ENCODE data around the gene L2HGDH. TPM values are rescaled to one million over a fixed set of nuclear protein-coding genes. Genes with fewer than 3 reads are reported as not detected.

Gene L2HGDH
- total RNA-seq, 2 donors from 2014 or later: 1.5 to 3.7 TPM

- DNase-seq (ENCODE audit: low spot score) (no peak), ATAC-seq (ENCODE audit: insufficient number of reproducible peaks, low FRiP score, low read depth) (no peak)
- Histone ChIP-seq H3K4me3 (peak overlapping the region; percentile 82), H3K4me1 (ENCODE audit: control insufficient read depth in 1 of 2, low read depth in 2 of 2) (peaks cover 26 to 49% of the 10 kb centered on the region in 2 donors), H3K9me3 (no peaks in the 10 kb centered on the region), H3K27me3 (replicated peaks; ENCODE audit: insufficient read depth) (no peaks in the 10 kb centered on the region), H3K36me3 (no peaks in the 10 kb centered on the region), H3K27ac (peak overlapping the region; percentile 96 to 97)
- TF ChIP-seq CTCF (IDR thresholded peaks at IDR 0.05): no peak
Measured at GRCh38 chr14:50232276-50232642, 79.8 kb downstream of the L2HGDH start.

GRCh38 chr14:50231475-50232275 lies 80.4 kb downstream of the L2HGDH start, which contains the start of gene SOS2:
Gene SOS2, minus strand, starts transcription at chr14:50231578. Its CDS starts 295 bp downstream, at chr14:50231283.
- Histone ChIP-seq H3K27me3 (replicated peaks; ENCODE audit: insufficient read depth) (no peaks in the 10 kb centered on the region), H3K4me1 (ENCODE audit: control insufficient read depth in 1 of 2, low read depth in 2 of 2) (peaks cover 28 to 53% of the 10 kb centered on the region in 2 donors), H3K27ac (peak within 1 kb of the TSS; percentile 96 to 97), H3K9me3 (no peaks in the 10 kb centered on the region), H3K4me3 (peak within 1 kb of the TSS; percentile 82), H3K36me3 (no peaks in the 10 kb centered on the region)
- ATAC-seq (ENCODE audit: insufficient number of reproducible peaks, low FRiP score, low read depth) (peak; percentile 80), DNase-seq (ENCODE audit: low spot score) (peak; percentile 56)
- no peak for TF ChIP-seq CTCF (IDR thresholded peaks at IDR 0.05)

GRCh38 chr14:50230701-50231474 lies 81.1 kb downstream of the L2HGDH start:
- peak overlapping the region; percentile 96 to 97 for H3K27ac ChIP-seq
- H3K27me3 ChIP-seq (replicated peaks; ENCODE audit: insufficient read depth): no peaks in the 10 kb centered on the region
- no peaks in the 10 kb centered on the region for H3K36me3 ChIP-seq
- TF ChIP-seq CTCF (IDR thresholded peaks at IDR 0.05): no peak
- H3K4me3 ChIP-seq: peak overlapping the region; percentile 82
- H3K9me3 ChIP-seq: no peaks in the 10 kb centered on the region
- DNase-seq (ENCODE audit: low spot score): no peak
- ATAC-seq (ENCODE audit: insufficient number of reproducible peaks, low FRiP score, low read depth): peak; percentile 26
- H3K4me1 ChIP-seq (ENCODE audit: control insufficient read depth in 1 of 2, low read depth in 2 of 2): peaks cover 36 to 61% of the 10 kb centered on the region in 2 donors

- TF ChIP-seq CTCF (IDR thresholded peaks at IDR 0.05): no peak
- Histone ChIP-seq H3K9me3 (no peaks in the 10 kb centered on the region), H3K27ac (peak overlapping the region; percentile 96 to 97), H3K27me3 (replicated peaks; ENCODE audit: insufficient read depth) (no peaks in the 10 kb centered on the region), H3K36me3 (no peaks in the 10 kb centered on the region), H3K4me1 (ENCODE audit: control insufficient read depth in 1 of 2, low read depth in 2 of 2) (peaks cover 39 to 66% of the 10 kb centered on the region in 2 donors), H3K4me3 (peak overlapping the region; percentile 82)
- no peak for DNase-seq (ENCODE audit: low spot score)
- no peak for ATAC-seq (ENCODE audit: insufficient number of reproducible peaks, low FRiP score, low read depth)
Measured at GRCh38 chr14:50230401-50230700, 81.7 kb downstream of the L2HGDH start.

GRCh38 chr14:50229681-50230080 lies 82.3 kb downstream of the L2HGDH start:
- H3K9me3 ChIP-seq: no peaks in the 10 kb centered on the region
- H3K36me3 ChIP-seq: no peaks in the 10 kb centered on the region
- DNase-seq (ENCODE audit: low spot score) (no peak), ATAC-seq (ENCODE audit: insufficient number of reproducible peaks, low FRiP score, low read depth) (no peak)
- peak overlapping the region; percentile 82 for H3K4me3 ChIP-seq
- H3K27me3 ChIP-seq (replicated peaks; ENCODE audit: insufficient read depth): no peaks in the 10 kb centered on the region
- no peak for TF ChIP-seq CTCF (IDR thresholded peaks at IDR 0.05)
- H3K4me1 ChIP-seq (ENCODE audit: control insufficient read depth in 1 of 2, low read depth in 2 of 2): peaks cover 45 to 73% of the 10 kb centered on the region in 2 donors
- peak overlapping the region; percentile 96 to 97 for H3K27ac ChIP-seq
